Measurements from ENCODE around the gene AMMECR1. TPM values are rescaled to one million over a fixed set of nuclear protein-coding genes. Genes with fewer than 3 reads are reported as not detected.

AMMECR1 gene
- total and polyA plus RNA-seq, 2 of the 8 experiments (the other 6 are each of a cell fraction or from before 2014, with no cell fraction given) = 10.2 to 21.2 TPM

GRCh38 chrX:110304884-110305283 lies 13.0 kb downstream of the AMMECR1 start:
- CTCF ChIA-PET (ENCODE audit: partially characterized antibody) = no interaction called here
- peaks cover 0 to 59% of the 10 kb centered on the region in 2 experiments; a peak in 2 of 4 replicates for H3K79me2 ChIP-seq (ENCODE audit: control insufficient read depth in 1 of 2, insufficient read depth in 2 of 2, low read length in 2 of 2)
- peak; percentile 63 for FAIRE-seq
- TF ChIP-seq CHD7 (IDR thresholded peaks at IDR 0.05; ENCODE audit: insufficient replicate concordance, low read length) = no peak

More at GRCh38 chrX:110304884-110305283, 13.0 kb downstream of the AMMECR1 start:
- no peak overlapping the region for H2BK5ac ChIP-seq (ENCODE audit: low read depth, low read length)
- no peak overlapping the region for H3K56ac ChIP-seq (replicated peaks; ENCODE audit: insufficient read length, low read depth, low read length)
- H3K27me3 ChIP-seq (replicated peaks in 1 of 4; ENCODE audit: control insufficient read depth in 3 of 4, extremely low read depth in 1 of 4, insufficient read depth in 3 of 4, low read length in 3 of 4) = no peaks in the 10 kb centered on the region
- H3K4me3 ChIP-seq (ENCODE audit: extremely low read depth in 1 of 4, insufficient read depth in 2 of 4, low read depth in 3 of 4, low read length in 4 of 4) = no peak overlapping the region
- H3K18ac ChIP-seq (ENCODE audit: extremely low read depth, low read length) = no peak overlapping the region
- H3K9ac ChIP-seq (replicated peaks in 1 of 4; ENCODE audit: extremely low read depth in 1 of 4, low read depth in 3 of 4, low read length in 3 of 4) = no peak overlapping the region
- H3K4me1 ChIP-seq (replicated peaks in 1 of 4; ENCODE audit: control insufficient read depth in 3 of 4, insufficient read depth in 4 of 4, low read length in 3 of 4) = peaks cover 0 to 3% (median 0%) of the 10 kb centered on the region in 4 experiments; a peak in 1 of 7 replicates
- H3K23ac ChIP-seq (ENCODE audit: insufficient read length) = no peak overlapping the region
- no peaks in the 10 kb centered on the region for H3K9me3 ChIP-seq (ENCODE audit: insufficient read depth in 2 of 2, low read depth in 1 of 2, low read length in 1 of 2)
- H3K36me3 ChIP-seq (ENCODE audit: control insufficient read depth in 2 of 4, insufficient read depth in 4 of 4, low read length in 3 of 4) = peaks cover 0 to 2% (median 0%) of the 10 kb centered on the region in 4 experiments; a peak in 1 of 8 replicates
- no peak overlapping the region for H2BK15ac ChIP-seq (ENCODE audit: low read length)
- DNase-seq (ENCODE audit: low read depth in 1 of 2, low spot score in 2 of 2) = no peak
- no peak overlapping the region for H3K4me2 ChIP-seq (ENCODE audit: insufficient read depth in 1 of 2, low read depth in 2 of 2, low read length in 2 of 2)
- POLR2A ChIA-PET (ENCODE audit: partially characterized antibody) = no interaction called here
- H4K5ac ChIP-seq (ENCODE audit: insufficient read length, low read depth, low read length) = no peak overlapping the region
- H2BK12ac ChIP-seq (ENCODE audit: low read depth, low read length) = no peak overlapping the region
- H4K91ac ChIP-seq (replicated peaks; ENCODE audit: insufficient read length, low read length) = no peak overlapping the region
- H4K20me1 ChIP-seq (replicated peaks in 1 of 2; ENCODE audit: control insufficient read depth in 1 of 2, insufficient read depth in 2 of 2, low read length in 2 of 2) = no peaks in the 10 kb centered on the region
- no peaks in the 10 kb centered on the region for H3K23me2 ChIP-seq (ENCODE audit: low read depth, low read length)
- no peak overlapping the region for H2BK120ac ChIP-seq (replicated peaks; ENCODE audit: low read depth, low read length)
- no peaks in the 10 kb centered on the region for H3K79me1 ChIP-seq (ENCODE audit: low read depth, low read length)
- no peak overlapping the region for H2AFZ ChIP-seq (ENCODE audit: low read length)
- H2AK5ac ChIP-seq (ENCODE audit: low read depth, low read length) = no peak overlapping the region
- no peak overlapping the region for H2BK20ac ChIP-seq (ENCODE audit: low read length)
- H3K4ac ChIP-seq (replicated peaks; ENCODE audit: insufficient read length, low read depth, low read length) = no peak overlapping the region
- H4K8ac ChIP-seq (ENCODE audit: extremely low read depth, insufficient read depth, low read length) = no peak overlapping the region
- no peak overlapping the region for H3K14ac ChIP-seq (ENCODE audit: insufficient read length)
- H3K27ac ChIP-seq (ENCODE audit: low read depth, low read length) = no peak overlapping the region
